ENCODE results near the gene PRDM16.
A peak's percentile ranks its signal among the peaks of the same experiment; 100 is the strongest.

PRDM16 gene

DNA sequence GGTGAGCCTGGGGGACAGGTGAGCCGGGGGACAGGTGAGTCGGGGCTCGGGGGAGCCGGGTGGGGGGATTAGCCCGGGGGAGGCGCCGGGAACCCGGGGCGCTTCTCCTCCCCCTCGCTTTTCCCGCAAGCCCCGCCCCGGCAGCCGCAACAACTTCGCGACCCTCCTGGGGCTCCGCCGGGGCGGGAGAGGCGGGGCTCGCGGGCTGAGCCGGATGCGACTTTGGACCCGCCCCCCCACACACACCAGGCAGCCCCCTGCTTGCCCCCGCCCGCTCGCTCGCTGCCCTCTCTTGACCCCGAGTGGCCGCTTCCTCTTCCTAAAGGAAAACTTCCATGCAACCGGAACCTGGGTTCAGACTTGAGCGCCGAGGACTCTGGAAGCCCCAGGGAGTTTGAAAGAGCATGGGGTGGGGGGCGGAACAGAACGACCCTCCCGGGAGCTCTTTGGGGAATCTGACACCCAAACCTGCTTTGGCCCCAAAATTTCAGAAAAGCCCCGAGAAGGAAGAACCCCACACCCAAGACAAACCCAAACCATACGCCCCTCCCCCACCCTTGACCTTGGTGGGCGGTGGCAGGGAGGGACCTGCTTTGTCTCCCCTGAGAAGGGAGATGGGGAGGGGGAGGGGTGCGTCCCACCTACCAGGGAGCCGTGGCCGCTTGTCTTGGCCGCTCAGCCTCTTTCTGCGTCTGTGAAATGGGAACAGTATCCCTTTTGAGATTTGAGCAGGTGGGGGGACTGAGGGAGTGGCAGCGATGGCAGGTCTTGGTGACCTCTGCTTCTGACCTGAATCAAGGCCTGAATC, 386.0 kb downstream of the PRDM16 start:
- Histone ChIP-seq H3K27me3 (ENCODE audit: control insufficient read depth, insufficient read depth, low read length) (no peaks in the 10 kb centered on the region), H3K9me3 (ENCODE audit: control insufficient read depth, low read length) (no peaks in the 10 kb centered on the region), H3K4me3 (ENCODE audit: low read length) (peak overlapping the region; percentile 75), H3K9ac (ENCODE audit: low read length) (peak overlapping the region; percentile 78), H3K4me1 (ENCODE audit: control insufficient read depth, insufficient read depth, low read length) (peaks cover 63% of the 10 kb centered on the region), H3K36me3 (ENCODE audit: control insufficient read depth, insufficient read depth, low read length) (no peaks in the 10 kb centered on the region)

DNA sequence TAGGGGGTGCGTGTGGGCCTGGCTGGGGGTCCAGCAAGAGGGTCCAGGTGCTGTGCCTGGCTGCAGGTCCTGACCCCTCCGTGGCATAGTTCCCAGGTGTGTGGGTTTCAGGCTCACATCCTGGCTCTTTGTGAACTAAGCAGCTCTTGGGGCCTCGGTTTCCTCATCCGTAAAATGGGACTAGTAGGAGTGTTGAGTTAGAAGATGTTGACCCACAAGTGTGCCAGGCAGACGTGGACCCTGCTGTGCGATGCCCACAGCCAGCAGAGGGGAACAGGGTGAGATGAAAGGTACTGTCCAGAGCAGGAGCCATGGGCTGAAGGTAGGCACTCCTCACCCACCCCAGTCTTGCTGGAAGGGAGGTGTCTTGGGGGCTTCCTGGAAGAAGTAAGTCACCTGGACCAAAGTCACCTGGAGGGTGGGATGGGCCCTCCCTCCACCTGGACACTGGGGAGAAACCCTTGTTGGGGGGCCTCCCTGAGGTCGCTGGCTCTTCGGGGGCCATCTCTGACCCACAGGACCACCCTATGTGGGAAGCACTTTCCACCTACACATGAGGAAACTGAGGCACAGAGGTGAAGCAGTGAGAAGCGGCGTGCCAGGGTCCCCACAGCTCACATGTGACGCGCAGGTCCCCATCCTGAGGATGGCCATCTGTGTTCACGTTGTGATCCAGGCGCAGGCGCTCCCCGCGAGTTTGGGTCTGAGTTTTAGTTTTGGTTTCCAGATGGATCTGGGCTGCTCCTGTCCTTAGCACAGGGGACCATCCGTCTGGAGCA, 386.9 kb downstream of the PRDM16 start:
- Histone ChIP-seq H3K36me3 (ENCODE audit: control insufficient read depth, insufficient read depth, low read length) (no peaks in the 10 kb centered on the region), H3K4me1 (ENCODE audit: control insufficient read depth, insufficient read depth, low read length) (peaks cover 71% of the 10 kb centered on the region), H3K9me3 (ENCODE audit: control insufficient read depth, low read length) (no peaks in the 10 kb centered on the region), H3K9ac (ENCODE audit: low read length) (peak overlapping the region; percentile 78), H3K4me3 (ENCODE audit: low read length) (peak overlapping the region; percentile 75), H3K27me3 (ENCODE audit: control insufficient read depth, insufficient read depth, low read length) (no peaks in the 10 kb centered on the region)

DNA sequence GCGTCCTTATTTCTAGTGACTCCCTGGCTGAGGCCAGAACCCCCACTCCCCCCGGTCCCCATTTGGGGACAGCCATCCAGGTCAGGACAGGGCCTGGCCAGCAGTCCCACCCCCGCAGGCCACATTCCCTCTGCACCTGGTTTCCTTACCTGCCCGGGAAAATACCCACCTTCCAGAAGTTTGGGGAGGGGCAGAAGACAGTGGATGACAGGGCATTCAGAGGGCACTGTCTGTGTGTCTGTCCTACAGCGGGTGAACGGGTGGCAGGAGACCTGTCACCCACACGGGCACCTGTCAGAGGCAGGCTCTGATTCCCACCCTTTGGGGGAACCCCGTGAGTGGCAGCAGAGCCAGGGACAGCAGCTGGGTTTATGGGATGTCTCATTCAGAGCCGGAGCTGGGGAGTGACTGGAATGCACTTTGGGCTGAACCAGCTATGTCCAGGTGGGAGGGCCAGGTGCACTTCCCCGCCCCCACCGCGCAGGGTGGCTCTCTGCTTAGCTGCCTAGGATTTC, 387.5 kb downstream of the PRDM16 start:
- H3K36me3 ChIP-seq (ENCODE audit: control insufficient read depth, insufficient read depth, low read length): peaks cover 3% of the 10 kb centered on the region
- peak overlapping the region; percentile 78 for H3K9ac ChIP-seq (ENCODE audit: low read length)
- H3K4me3 ChIP-seq (ENCODE audit: low read length): peak overlapping the region; percentile 75
- H3K9me3 ChIP-seq (ENCODE audit: control insufficient read depth, low read length): no peaks in the 10 kb centered on the region
- peaks cover 78% of the 10 kb centered on the region for H3K4me1 ChIP-seq (ENCODE audit: control insufficient read depth, insufficient read depth, low read length)
- H3K27me3 ChIP-seq (ENCODE audit: control insufficient read depth, insufficient read depth, low read length): no peaks in the 10 kb centered on the region

DNA sequence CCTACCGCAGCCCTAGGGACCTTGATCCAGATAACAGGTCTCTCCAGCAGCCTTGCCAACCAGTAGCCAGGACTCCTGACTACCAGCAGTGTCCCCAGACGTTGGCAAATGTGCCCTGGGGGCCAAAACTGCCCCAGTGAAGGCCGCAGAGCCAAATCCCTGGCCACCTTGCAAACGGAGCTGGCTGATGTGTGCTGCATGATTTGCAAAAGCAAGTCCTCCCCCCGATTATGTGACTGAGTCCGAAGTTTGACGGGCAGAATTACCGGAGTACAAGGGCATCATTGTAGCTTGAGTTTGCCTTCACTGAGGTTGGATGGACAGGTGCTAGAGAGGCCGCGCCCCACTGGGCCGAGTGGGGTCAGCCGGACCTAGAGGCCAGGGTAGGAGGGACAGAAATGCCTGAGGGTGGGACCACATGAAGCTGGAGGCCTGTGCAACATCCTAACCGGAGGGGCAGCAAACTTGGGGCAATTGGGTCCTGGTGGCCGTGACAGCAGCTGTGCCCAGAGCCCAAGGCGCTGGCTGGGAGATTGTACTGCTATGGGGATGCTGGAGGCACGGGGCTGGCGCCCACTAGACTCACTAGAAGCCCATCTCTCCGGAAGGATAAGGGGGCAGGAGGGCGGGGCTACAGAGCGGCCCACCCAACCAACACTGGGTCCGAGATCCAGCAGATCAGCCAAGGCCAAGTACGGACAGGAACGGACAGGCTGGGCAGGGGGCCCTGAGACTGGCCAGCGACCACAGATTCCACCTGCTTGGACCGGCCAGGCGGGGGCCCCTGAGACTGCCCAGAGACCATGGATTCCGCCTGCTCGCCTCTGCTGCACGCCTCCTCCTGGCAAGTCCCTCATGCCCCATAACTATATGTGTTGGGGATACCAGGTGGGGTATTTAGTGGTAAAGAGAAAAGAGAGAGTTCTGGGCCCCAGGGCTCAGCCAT, 388.2 kb downstream of the PRDM16 start:
- Histone ChIP-seq H3K36me3 (ENCODE audit: control insufficient read depth, insufficient read depth, low read length) (peaks cover 3% of the 10 kb centered on the region), H3K27me3 (ENCODE audit: control insufficient read depth, insufficient read depth, low read length) (no peaks in the 10 kb centered on the region), H3K4me1 (ENCODE audit: control insufficient read depth, insufficient read depth, low read length) (peaks cover 85% of the 10 kb centered on the region), H3K9ac (ENCODE audit: low read length) (peak overlapping the region; percentile 78), H3K4me3 (ENCODE audit: low read length) (peak overlapping the region; percentile 75), H3K9me3 (ENCODE audit: control insufficient read depth, low read length) (no peaks in the 10 kb centered on the region)

DNA sequence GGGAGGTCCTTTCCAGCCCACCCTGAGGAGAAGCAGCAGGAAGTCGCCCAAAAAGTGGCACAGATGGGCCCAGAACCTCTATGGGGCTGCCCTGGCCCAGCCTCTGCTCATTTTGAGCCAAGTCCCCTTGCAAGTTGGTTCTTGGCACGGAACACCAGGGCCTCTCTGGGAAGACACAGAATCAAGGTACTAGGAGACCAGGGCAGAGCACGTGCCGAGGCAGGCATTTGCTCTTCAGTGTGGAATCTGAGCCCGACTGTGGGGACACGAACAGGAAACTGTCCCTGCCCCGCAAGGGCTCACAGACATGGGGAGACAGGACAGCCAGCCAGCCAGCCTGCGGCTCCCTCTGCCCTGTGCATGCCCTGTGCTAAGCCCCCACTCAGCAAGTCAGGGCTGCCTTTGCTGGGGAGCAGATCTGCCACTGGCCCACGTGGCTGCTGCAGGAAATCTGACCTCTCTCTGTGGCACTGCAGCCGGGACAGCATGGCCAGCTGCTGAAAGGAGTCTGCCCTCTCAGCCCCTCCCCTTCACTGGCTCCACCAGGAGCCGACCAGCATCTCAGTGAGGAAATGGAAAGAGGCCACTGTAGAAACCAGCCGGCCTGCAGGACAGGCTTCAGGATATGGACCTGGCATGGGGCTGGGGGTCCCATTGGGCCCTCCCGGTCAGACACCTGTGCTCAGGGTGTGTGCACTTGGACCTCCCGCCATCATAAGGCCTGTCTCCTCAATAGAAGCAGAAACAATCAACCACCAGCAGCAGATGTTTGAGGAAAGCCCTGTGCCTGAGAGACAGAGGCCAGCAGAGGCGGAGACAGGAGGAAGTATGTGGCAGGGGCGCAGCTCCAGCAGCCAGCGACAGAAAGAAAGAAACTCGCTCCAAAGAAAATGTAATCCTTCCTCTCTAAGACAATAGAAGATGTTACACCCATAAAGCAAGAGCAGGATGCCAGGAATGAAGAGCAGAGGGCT, 389.2 kb downstream of the PRDM16 start:
- Histone ChIP-seq H3K9ac (ENCODE audit: low read length) (peak overlapping the region; percentile 68), H3K4me1 (ENCODE audit: control insufficient read depth, insufficient read depth, low read length) (peaks cover 90% of the 10 kb centered on the region)

DNA sequence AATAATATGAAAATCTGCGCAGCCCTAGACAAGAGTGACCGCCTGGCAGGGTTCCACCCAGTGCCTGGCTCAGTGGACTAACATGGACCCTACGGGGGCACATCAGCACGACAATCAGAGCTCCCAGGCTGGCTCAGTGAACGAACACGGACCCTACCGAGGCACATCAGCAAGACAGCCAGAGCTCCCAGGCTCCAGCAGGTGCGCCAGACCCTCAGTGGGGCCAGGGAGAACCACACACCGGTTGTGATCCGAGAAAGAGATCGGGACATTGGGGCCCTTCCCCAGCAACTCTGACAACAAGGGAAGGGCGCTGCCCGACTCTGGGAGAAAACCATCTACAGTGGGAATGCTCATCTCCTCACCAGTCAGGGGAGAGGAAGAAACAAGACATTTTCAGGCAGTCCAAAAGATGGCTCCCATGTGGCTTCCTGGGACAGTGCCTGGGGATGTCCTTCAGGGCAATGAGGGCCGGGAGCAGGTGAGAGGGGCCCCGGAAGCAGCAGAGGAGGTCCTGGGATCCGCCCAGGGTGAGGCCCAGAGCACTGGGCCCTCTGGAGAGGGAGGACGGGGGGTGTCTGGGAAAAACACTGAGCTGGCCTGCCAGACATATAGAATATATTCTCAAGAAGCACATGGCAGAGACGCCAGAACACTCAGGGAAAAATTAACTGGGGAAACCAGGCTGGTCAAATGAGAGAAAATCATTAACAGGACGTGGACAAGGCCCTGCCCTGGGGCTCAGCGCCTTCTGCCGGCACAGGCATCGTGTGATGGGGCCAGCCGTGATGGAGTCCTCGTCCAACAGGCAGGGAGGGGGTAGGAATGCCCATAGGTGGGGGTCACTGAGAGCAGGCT, 390.3 kb downstream of the PRDM16 start:
- Histone ChIP-seq H3K9ac (ENCODE audit: low read length) (peak overlapping the region; percentile 68), H3K9me3 (ENCODE audit: control insufficient read depth, low read length) (no peaks in the 10 kb centered on the region), H3K4me3 (ENCODE audit: low read length) (no peak overlapping the region), H3K4me1 (ENCODE audit: control insufficient read depth, insufficient read depth, low read length) (peaks cover 80% of the 10 kb centered on the region), H3K36me3 (ENCODE audit: control insufficient read depth, insufficient read depth, low read length) (peaks cover 3% of the 10 kb centered on the region), H3K27me3 (ENCODE audit: control insufficient read depth, insufficient read depth, low read length) (no peaks in the 10 kb centered on the region)

More for the DNA sequence above, 389.2 kb downstream of the PRDM16 start:
- no peaks in the 10 kb centered on the region for H3K9me3 ChIP-seq (ENCODE audit: control insufficient read depth, low read length)
- no peak overlapping the region for H3K4me3 ChIP-seq (ENCODE audit: low read length)
- H3K27me3 ChIP-seq (ENCODE audit: control insufficient read depth, insufficient read depth, low read length): no peaks in the 10 kb centered on the region
- H3K36me3 ChIP-seq (ENCODE audit: control insufficient read depth, insufficient read depth, low read length): peaks cover 3% of the 10 kb centered on the region

DNA sequence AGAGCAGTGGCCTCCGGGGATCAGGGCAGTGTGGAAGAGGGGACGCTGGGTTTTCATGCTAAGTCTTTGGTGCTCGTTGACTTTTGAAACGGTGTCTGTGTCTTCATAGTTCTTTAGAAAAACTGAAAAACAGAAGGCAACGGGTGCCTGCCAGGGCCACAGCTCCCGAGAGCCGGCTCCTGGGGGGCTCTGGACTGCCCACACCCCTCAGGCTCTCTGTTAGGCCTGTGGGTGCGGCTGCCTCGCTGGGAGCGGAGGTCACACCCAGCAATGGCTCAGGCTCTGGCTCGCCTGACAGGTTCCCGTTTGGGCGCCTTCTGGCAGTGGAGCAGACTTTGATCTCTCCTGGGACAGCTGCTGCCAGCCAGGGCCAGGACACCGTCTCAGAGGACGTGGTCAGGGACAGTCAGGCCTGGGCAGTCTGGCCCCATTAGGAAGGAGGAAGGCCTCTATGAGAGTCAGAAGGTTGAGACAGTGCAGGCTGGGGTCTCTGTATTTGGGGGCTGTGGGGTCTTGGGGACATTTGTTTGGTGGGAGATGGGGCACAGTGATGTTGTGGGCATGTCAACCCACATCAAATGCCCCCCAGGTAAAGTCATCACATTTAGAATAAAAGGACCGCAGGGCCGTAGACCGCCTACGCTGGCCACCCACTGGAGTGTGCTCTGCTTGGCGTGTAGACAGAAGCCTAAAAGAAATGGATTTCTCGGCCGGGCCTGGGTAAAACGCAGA, 391.1 kb downstream of the PRDM16 start:
- Histone ChIP-seq H3K9me3 (ENCODE audit: control insufficient read depth, low read length) (no peaks in the 10 kb centered on the region), H3K36me3 (ENCODE audit: control insufficient read depth, insufficient read depth, low read length) (peaks cover 3% of the 10 kb centered on the region), H3K9ac (ENCODE audit: low read length) (peak overlapping the region; percentile 68), H3K4me3 (ENCODE audit: low read length) (no peak overlapping the region), H3K27me3 (ENCODE audit: control insufficient read depth, insufficient read depth, low read length) (no peaks in the 10 kb centered on the region), H3K4me1 (ENCODE audit: control insufficient read depth, insufficient read depth, low read length) (peaks cover 80% of the 10 kb centered on the region)

DNA sequence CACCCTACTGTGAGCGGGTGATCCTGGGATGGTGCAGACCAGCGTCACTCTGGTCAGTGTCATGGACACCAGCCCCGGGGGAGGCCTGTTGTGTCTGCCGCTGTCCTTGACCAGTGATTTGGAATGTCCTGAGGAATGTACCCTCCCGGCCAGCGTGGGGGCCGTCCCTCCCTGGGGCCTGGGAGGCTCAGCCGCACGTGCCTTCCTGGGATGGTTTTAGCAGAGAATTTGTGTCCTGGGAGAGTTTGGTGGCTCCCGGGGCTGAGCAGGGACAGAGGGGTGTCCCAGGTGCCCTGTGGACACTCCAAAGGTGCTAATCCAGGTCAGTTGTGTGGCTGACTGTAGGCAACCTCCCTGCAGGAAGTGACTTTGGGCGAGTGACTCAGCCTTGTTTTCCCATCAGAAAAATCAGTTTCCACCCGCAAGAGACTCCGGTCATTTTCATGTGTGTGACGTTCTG, 391.7 kb downstream of the PRDM16 start:
- peaks cover 3% of the 10 kb centered on the region for H3K36me3 ChIP-seq (ENCODE audit: control insufficient read depth, insufficient read depth, low read length)
- H3K4me1 ChIP-seq (ENCODE audit: control insufficient read depth, insufficient read depth, low read length): peaks cover 74% of the 10 kb centered on the region
- H3K27me3 ChIP-seq (ENCODE audit: control insufficient read depth, insufficient read depth, low read length): no peaks in the 10 kb centered on the region
- no peaks in the 10 kb centered on the region for H3K9me3 ChIP-seq (ENCODE audit: control insufficient read depth, low read length)
- H3K9ac ChIP-seq (ENCODE audit: low read length): peak overlapping the region; percentile 68
- H3K4me3 ChIP-seq (ENCODE audit: low read length): no peak overlapping the region

DNA sequence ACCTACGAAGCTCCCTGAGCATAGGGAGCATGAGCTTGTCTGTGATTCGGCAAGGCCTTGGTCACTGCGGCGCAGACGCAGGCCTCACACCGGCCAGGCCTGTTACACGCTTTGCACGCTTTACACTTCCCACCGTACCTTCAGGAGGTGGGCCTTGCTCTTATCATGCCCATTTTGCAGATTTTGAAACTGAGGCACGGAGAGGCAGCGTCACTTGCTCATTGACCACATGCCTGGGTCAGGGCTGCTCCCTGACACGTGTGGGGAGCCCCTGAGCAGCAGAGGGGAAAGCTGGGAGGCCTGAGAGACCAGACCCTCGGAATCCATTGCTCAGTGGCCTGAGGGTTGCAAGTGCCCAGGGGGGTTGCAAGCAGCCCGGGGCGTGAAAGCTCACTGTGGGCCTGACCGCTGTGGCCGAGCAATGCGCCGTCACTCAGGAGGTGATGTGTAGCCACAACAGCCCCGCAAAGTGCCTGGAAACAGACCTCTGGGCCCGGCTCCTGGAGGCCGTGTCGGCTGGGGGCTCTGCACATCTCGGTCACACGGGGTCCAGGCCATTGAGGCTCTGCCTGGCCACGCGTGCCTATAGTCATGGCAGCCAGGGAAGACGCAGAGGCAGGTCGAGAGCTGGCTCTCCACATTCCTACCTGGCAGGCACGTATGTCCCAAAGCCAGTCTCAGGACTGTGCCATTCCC, 392.4 kb downstream of the PRDM16 start:
- H3K36me3 ChIP-seq (ENCODE audit: control insufficient read depth, insufficient read depth, low read length): peaks cover 3% of the 10 kb centered on the region
- H3K9me3 ChIP-seq (ENCODE audit: control insufficient read depth, low read length): no peaks in the 10 kb centered on the region
- H3K9ac ChIP-seq (ENCODE audit: low read length): peak overlapping the region; percentile 68
- no peaks in the 10 kb centered on the region for H3K27me3 ChIP-seq (ENCODE audit: control insufficient read depth, insufficient read depth, low read length)
- H3K4me1 ChIP-seq (ENCODE audit: control insufficient read depth, insufficient read depth, low read length): peaks cover 74% of the 10 kb centered on the region
- H3K4me3 ChIP-seq (ENCODE audit: low read length): no peak overlapping the region
